Keratinocyte (primary cell): ENCODE measurements around the gene CHCHD6. TPM values are rescaled to one million over a fixed set of nuclear protein-coding genes. Genes with fewer than 3 reads are reported as not detected.

Source experiments
- DNase-seq: peaks from one replicate; pipeline ENCODE4 v3.0.0-alpha.2; 2011; ENCODE audit warnings: low read depth, missing footprints, low spot score
- FAIRE-seq: peaks from 2 replicates; lab custom pipeline; 2011; peaks lifted over from hg19 to GRCh38; lab: Jason Lieb, UNC
- H2AFZ ChIP-seq: 2 replicates; pipeline ENCODE4 v1.6.0; 2012; ENCODE audit warnings: low read length, control low read depth, inconsistent platforms; ENCODE audit not compliant: control insufficient read depth
- H3K27ac ChIP-seq: 2 replicates; pipeline ENCODE4 v1.5.1; 2011; ENCODE audit warnings: low read length; ENCODE audit not compliant: control insufficient read depth, insufficient read depth
- H3K27me3 ChIP-seq: 3 replicates; pipeline ENCODE4 v1.6.0; 2011; ENCODE audit warnings: low read length; ENCODE audit not compliant: control insufficient read depth, insufficient read depth; ENCODE audit errors: extremely low read depth
- H3K36me3 ChIP-seq, 2 experiments: 2 replicates in 1 of 2; 3 replicates in 1 of 2; pipeline ENCODE4 v1.5.1; 2011; ENCODE audit warnings: low read length in 2 of 2, mild to moderate bottlenecking in 1 of 2; ENCODE audit not compliant: control insufficient read depth in 2 of 2, insufficient read depth in 2 of 2; ENCODE audit errors: extremely low read depth in 1 of 2
- H3K4me1 ChIP-seq: 3 replicates; pipeline ENCODE4 v1.5.1; 2011; ENCODE audit warnings: low read length; ENCODE audit not compliant: control insufficient read depth, insufficient read depth; ENCODE audit errors: extremely low read depth
- H3K4me2 ChIP-seq: 3 replicates; pipeline ENCODE4 v1.6.0; 2011; ENCODE audit warnings: low read depth, low read length; ENCODE audit not compliant: control insufficient read depth, insufficient read depth; ENCODE audit errors: extremely low read depth
- H3K4me3 ChIP-seq, 3 experiments: fragments of 200-600 bp in 1 of 3; sonication (generic) in 1 of 3; 2 replicates in 2 of 3; 3 replicates in 1 of 3; pipeline ENCODE4 v1.5.1; 2011 to 2016; ENCODE audit warnings: low read length in 3 of 3, mild to moderate bottlenecking in 3 of 3, control low read depth in 2 of 3, inconsistent platforms in 1 of 3, low read depth in 1 of 3, mixed read lengths in 1 of 3, mixed run types in 1 of 3, moderate library complexity in 1 of 3; ENCODE audit not compliant: control insufficient read depth in 2 of 3, insufficient read depth in 2 of 3; ENCODE audit errors: extremely low read depth in 1 of 3
- H3K79me2 ChIP-seq: 2 replicates; pipeline ENCODE4 v1.6.0; 2012; ENCODE audit warnings: low read length; ENCODE audit not compliant: control insufficient read depth, insufficient read depth
- H3K9ac ChIP-seq: 3 replicates; pipeline ENCODE4 v1.6.0; 2011; ENCODE audit warnings: low read length; ENCODE audit not compliant: control insufficient read depth, insufficient read depth; ENCODE audit errors: extremely low read depth
- H3K9me1 ChIP-seq: 3 replicates; pipeline ENCODE4 v1.6.0; 2011; ENCODE audit warnings: low read length; ENCODE audit not compliant: control insufficient read depth, insufficient read depth; ENCODE audit errors: extremely low read depth
- H3K9me3 ChIP-seq: 2 replicates; pipeline ENCODE4 v1.5.1; 2012; ENCODE audit warnings: low read depth, low read length; ENCODE audit not compliant: control insufficient read depth
- H4K20me1 ChIP-seq: 3 replicates; pipeline ENCODE4 v1.6.0; 2011; ENCODE audit warnings: low read length; ENCODE audit not compliant: control insufficient read depth, insufficient read depth; ENCODE audit errors: extremely low read depth
- CTCF ChIP-seq, 3 experiments: IDR thresholded peaks in 1 of 3; conservative IDR thresholded peaks in 1 of 3; optimal IDR thresholded peaks in 1 of 3; 2 replicates in 2 of 3; 3 replicates in 1 of 3; pipeline versions ENCODE3 to v1.5.1; 2011; ENCODE audit warnings: low read length in 3 of 3, mild to moderate bottlenecking in 3 of 3, moderate library complexity in 2 of 3, control low read depth in 1 of 3, inconsistent platforms in 1 of 3; ENCODE audit not compliant: insufficient read depth in 2 of 3; ENCODE audit errors: extremely low read depth in 1 of 3
- EZH2 ChIP-seq: IDR thresholded peaks from one replicate; pipeline ENCODE4 v1.6.1; 2012; ENCODE audit warnings: inconsistent platforms, mild to moderate bottlenecking, low read length, moderate library complexity
- dilution Hi-C: fragments of 300-500 bp; cut with MboI; formaldehyde crosslinking; loops from one replicate; pipeline ENCODE4 v1.7.0; 2020; ENCODE audit warnings: low sequenced_read_pairs; ENCODE audit not compliant: extremely low pct_ligation_motif_present
- polyA plus RNA-seq, 5 experiments: library from polyadenylated mRNA; depleted of rRNA in 3 of 5; stranded (reverse) in 3 of 5; stranded (forward) in 1 of 5; unstranded in 1 of 5; fragments of >200 nt; gene quantifications; 1 replicate in 1 of 5; 2 replicates in 3 of 5; 3 replicates in 1 of 5; pipeline versions ENCODE4 v1.2.1 to v1.2.3, GENCODE V29; 2011 to 2012; ENCODE audit warnings: missing spikeins in 2 of 5, low read depth in 1 of 5, low replicate concordance in 1 of 5

The CHCHD6 gene
- polyA plus RNA-seq, 1 donor (not counting 4 experiments of a cell fraction or from before 2014, with no cell fraction given): 21.7 TPM

- FAIRE-seq (no peak), DNase-seq (no peak)
- H2AFZ ChIP-seq: no peak overlapping the region
- H3K4me2 ChIP-seq: no peak overlapping the region
- H3K9ac ChIP-seq: no peak overlapping the region
- peaks cover 0 to 3% of the 10 kb centered on the region in 2 experiments for H3K36me3 ChIP-seq
- no peak overlapping the region for H3K27ac ChIP-seq
- H3K4me1 ChIP-seq: no peaks in the 10 kb centered on the region
- H3K9me3 ChIP-seq: no peaks in the 10 kb centered on the region
- TF ChIP-seq EZH2: no peak
- TF ChIP-seq CTCF (optimal IDR thresholded peaks at IDR 0.05 in 1 of 3, IDR thresholded peaks at IDR 0.05 in 1 of 3, conservative IDR thresholded peaks at IDR 0.05 in 1 of 3; ENCODE audit: extremely low read depth in 1 of 3, insufficient read depth in 2 of 3, low read length in 3 of 3): no peak
- H4K20me1 ChIP-seq: no peaks in the 10 kb centered on the region
- no peaks in the 10 kb centered on the region for H3K9me1 ChIP-seq
- no peaks in the 10 kb centered on the region for H3K79me2 ChIP-seq
- no peaks in the 10 kb centered on the region for H3K27me3 ChIP-seq
- dilution Hi-C loops: no loop called here
- no peak overlapping the region for H3K4me3 ChIP-seq
Measured at GRCh38 chr3:126746395-126747177, 42.5 kb downstream of the CHCHD6 start.

- Histone ChIP-seq H3K27me3 (no peaks in the 10 kb centered on the region), H3K36me3 (peaks cover 0 to 2% of the 10 kb centered on the region in 2 experiments), H3K27ac (no peak overlapping the region), H3K4me3 (no peak overlapping the region), H3K4me1 (peaks cover 9% of the 10 kb centered on the region), H3K9me1 (no peaks in the 10 kb centered on the region), H3K9me3 (no peaks in the 10 kb centered on the region), H3K79me2 (no peaks in the 10 kb centered on the region), H2AFZ (no peak overlapping the region), H3K4me2 (no peak overlapping the region), H3K9ac (no peak overlapping the region), H4K20me1 (no peaks in the 10 kb centered on the region)
- dilution Hi-C loops: no loop called here
- no peak for DNase-seq
- FAIRE-seq: no peak
- TF ChIP-seq EZH2: no peak
- TF ChIP-seq CTCF (optimal IDR thresholded peaks at IDR 0.05 in 1 of 3, IDR thresholded peaks at IDR 0.05 in 1 of 3, conservative IDR thresholded peaks at IDR 0.05 in 1 of 3; ENCODE audit: extremely low read depth in 1 of 3, insufficient read depth in 2 of 3, low read length in 3 of 3): no peak
Measured at GRCh38 chr3:126747768-126748167, 43.7 kb downstream of the CHCHD6 start.
